Mesendoderm (in vitro differentiated cells): Measurements from ENCODE around the gene SDCCAG8.

Source experiments
- DNase-seq: peaks from one replicate; pipeline ENCODE4 v3.0.0; 2013
- H2AK5ac ChIP-seq: 2 replicates; pipeline ENCODE4 v1.6.1; 2013; ENCODE audit warnings: low read length, inconsistent platforms
- H2BK120ac ChIP-seq: 2 replicates; pipeline ENCODE4 v1.6.1; 2013; ENCODE audit warnings: low read depth, mild to moderate bottlenecking, low read length, moderate library complexity, mixed read lengths
- H2BK15ac ChIP-seq: replicated peaks from 2 replicates; pipeline ENCODE4 v1.6.1; 2013; ENCODE audit warnings: low read depth, mild to moderate bottlenecking, moderate library complexity
- H2BK5ac ChIP-seq: 2 replicates; pipeline ENCODE4 v1.6.1; 2013; ENCODE audit warnings: low read length, inconsistent platforms
- H3K18ac ChIP-seq: 2 replicates; pipeline ENCODE4 v1.6.1; 2013; ENCODE audit warnings: mild to moderate bottlenecking, low read length, mixed read lengths
- H3K23ac ChIP-seq: one replicate; pipeline ENCODE4 v1.6.1; 2013; ENCODE audit warnings: low read length
- H3K27ac ChIP-seq: 2 replicates; pipeline ENCODE4 v1.5.1; 2013; ENCODE audit warnings: low read depth, mild to moderate bottlenecking, inconsistent platforms, low read length, moderate library complexity
- H3K27me3 ChIP-seq: 2 replicates; pipeline ENCODE4 v1.6.1; 2013; ENCODE audit warnings: low read length, control low read depth, mild to moderate bottlenecking, inconsistent platforms; ENCODE audit not compliant: insufficient read depth, poor library complexity
- H3K36me3 ChIP-seq: 2 replicates; pipeline ENCODE4 v1.6.1; 2013; ENCODE audit warnings: low read length, inconsistent platforms; ENCODE audit not compliant: control insufficient read depth, insufficient read depth
- H3K4ac ChIP-seq: one replicate; pipeline ENCODE4 v1.6.1; 2013; ENCODE audit warnings: low read depth, mild to moderate bottlenecking, low read length, moderate library complexity
- H3K4me1 ChIP-seq: 2 replicates; pipeline ENCODE4 v1.6.1; 2013; ENCODE audit warnings: low read depth, low read length, inconsistent platforms; ENCODE audit not compliant: control insufficient read depth
- H3K4me2 ChIP-seq: 2 replicates; pipeline ENCODE4 v1.6.1; 2013; ENCODE audit warnings: low read length
- H3K4me3 ChIP-seq: 2 replicates; pipeline ENCODE4 v1.5.1; 2013; ENCODE audit warnings: mild to moderate bottlenecking, low read length
- H3K56ac ChIP-seq: one replicate; pipeline ENCODE4 v1.6.1; 2013; ENCODE audit warnings: low read length
- H3K79me1 ChIP-seq: 2 replicates; pipeline ENCODE4 v1.6.1; 2013; ENCODE audit warnings: low read length, inconsistent platforms
- H3K79me2 ChIP-seq: 2 replicates; pipeline ENCODE4 v1.6.1; 2013; ENCODE audit warnings: mild to moderate bottlenecking, low read length; ENCODE audit not compliant: control insufficient read depth, insufficient read depth
- H3K9ac ChIP-seq: 2 replicates; pipeline ENCODE4 v1.6.1; 2013; ENCODE audit warnings: low read length, inconsistent platforms
- H4K5ac ChIP-seq: one replicate; pipeline ENCODE4 v1.6.1; 2013; ENCODE audit warnings: low read length
- H4K8ac ChIP-seq: one replicate; pipeline ENCODE4 v1.6.1; 2013; ENCODE audit warnings: low read depth, mild to moderate bottlenecking, control low read depth, low read length, moderate library complexity
- WGBS: extraction: QIAGEN DNeasy Blood & Tissue Kit; methylation state at CpG from one replicate; pipeline ENCODE4 v1.1.7; 2013; ENCODE audit warnings: low lambda C conversion rate, missing lambda C conversion rate; ENCODE audit not compliant: insufficient coverage; ENCODE audit errors: extremely low coverage; 5-methylcytosine and 5-hydroxymethylcytosine counted together

Gene SDCCAG8

DNA sequence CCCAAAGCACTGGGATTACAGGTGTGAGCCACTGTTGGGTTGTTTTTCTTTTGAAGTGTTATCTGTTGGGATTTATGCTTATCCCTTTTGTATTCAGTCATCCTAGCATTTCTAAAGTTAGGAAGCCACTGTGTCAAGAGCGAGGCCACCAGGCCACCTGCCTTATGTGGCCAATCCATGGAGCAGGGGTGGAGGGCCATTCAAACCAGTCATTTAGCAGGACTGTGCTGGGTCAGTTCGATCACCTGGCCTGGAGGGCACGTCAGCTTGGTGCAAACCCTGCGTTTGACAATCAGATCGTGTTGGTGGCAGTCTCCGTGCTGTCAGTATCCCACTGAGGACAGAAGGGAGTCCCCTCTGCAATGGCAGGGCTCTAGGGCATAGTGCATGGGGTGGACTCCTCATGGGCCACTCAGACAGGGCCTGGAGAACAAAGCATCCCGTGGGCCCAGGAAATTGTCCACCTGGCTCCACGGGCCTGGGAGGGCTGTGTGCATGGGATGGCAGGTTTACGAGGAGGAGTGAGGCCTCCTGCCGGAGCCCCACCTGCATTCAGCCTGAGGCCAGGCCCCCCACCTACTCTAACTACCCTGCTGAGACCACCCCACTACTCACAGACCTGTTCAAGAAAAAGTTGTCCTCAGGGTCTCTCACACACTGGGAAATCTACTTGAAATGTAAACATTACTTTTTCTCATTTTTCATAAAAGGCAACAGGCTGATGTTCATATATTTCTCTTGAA is 242.3 kb downstream of the SDCCAG8 start:
- Histone ChIP-seq H3K56ac (no peak overlapping the region), H2BK120ac (no peak overlapping the region), H3K27ac (no peak overlapping the region), H3K9ac (no peak overlapping the region), H3K4me3 (no peak overlapping the region), H2AK5ac (no peak overlapping the region), H3K18ac (no peak overlapping the region), H3K4me1 (no peaks in the 10 kb centered on the region), H4K5ac (no peak overlapping the region), H3K79me2 (no peaks in the 10 kb centered on the region), H3K4ac (no peak overlapping the region), H3K4me2 (no peak overlapping the region), H4K8ac (no peak overlapping the region), H3K79me1 (no peaks in the 10 kb centered on the region), H3K27me3 (no peaks in the 10 kb centered on the region), H2BK5ac (no peak overlapping the region), H2BK15ac (no peak overlapping the region), H3K36me3 (no peaks in the 10 kb centered on the region), H3K23ac (no peak overlapping the region)
- WGBS: no CpG with 5 or more reads among the region's 10 CpGs
- no peak for DNase-seq

GRCh38 chr1:243499248-243499647 is 243.4 kb downstream of the SDCCAG8 start:
- H3K79me2 ChIP-seq: no peaks in the 10 kb centered on the region
- H3K4me3 ChIP-seq: no peak overlapping the region
- no peaks in the 10 kb centered on the region for H3K79me1 ChIP-seq
- no peak overlapping the region for H2BK15ac ChIP-seq
- no peaks in the 10 kb centered on the region for H3K27me3 ChIP-seq
- no CpG with 5 or more reads among the region's 4 CpGs for WGBS
- H3K23ac ChIP-seq: no peak overlapping the region
- H3K36me3 ChIP-seq: no peaks in the 10 kb centered on the region
- H2BK5ac ChIP-seq: no peak overlapping the region
- H2BK120ac ChIP-seq: no peak overlapping the region
- H4K8ac ChIP-seq: no peak overlapping the region
- H3K27ac ChIP-seq: no peak overlapping the region
- DNase-seq: no peak
- no peak overlapping the region for H3K4me2 ChIP-seq
- no peak overlapping the region for H3K56ac ChIP-seq
- no peak overlapping the region for H2AK5ac ChIP-seq
- no peak overlapping the region for H3K4ac ChIP-seq
- H3K18ac ChIP-seq: no peak overlapping the region
- H4K5ac ChIP-seq: no peak overlapping the region
- no peak overlapping the region for H3K9ac ChIP-seq
- no peaks in the 10 kb centered on the region for H3K4me1 ChIP-seq

DNA sequence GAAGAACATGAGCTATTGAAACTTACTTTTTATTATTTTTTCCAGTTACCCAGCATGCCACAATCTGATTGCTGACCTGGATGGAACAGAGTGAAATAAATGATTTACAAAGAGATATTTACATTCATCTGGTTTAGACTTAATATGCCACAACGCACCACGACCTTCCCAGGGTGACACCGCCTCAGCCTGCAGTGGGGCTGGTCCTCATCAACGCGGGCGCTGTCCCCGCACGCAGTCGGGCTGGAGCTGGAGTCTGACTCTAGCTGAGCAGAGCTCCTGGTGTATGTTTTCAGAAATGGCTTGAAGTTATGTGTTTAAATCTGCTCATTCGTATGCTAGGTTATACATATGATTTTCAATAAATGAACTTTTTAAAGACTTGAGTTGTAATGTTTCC is 243.9 kb downstream of the SDCCAG8 start:
- no peak overlapping the region for H3K27ac ChIP-seq
- H3K4me2 ChIP-seq: no peak overlapping the region
- no peak overlapping the region for H2AK5ac ChIP-seq
- H3K79me2 ChIP-seq: no peaks in the 10 kb centered on the region
- H3K36me3 ChIP-seq: no peaks in the 10 kb centered on the region
- no peak overlapping the region for H3K4ac ChIP-seq
- no peak overlapping the region for H3K18ac ChIP-seq
- no peak overlapping the region for H2BK120ac ChIP-seq
- H4K8ac ChIP-seq: no peak overlapping the region
- H3K27me3 ChIP-seq: no peaks in the 10 kb centered on the region
- no peak overlapping the region for H3K4me3 ChIP-seq
- H3K56ac ChIP-seq: no peak overlapping the region
- H3K79me1 ChIP-seq: no peaks in the 10 kb centered on the region
- H3K9ac ChIP-seq: no peak overlapping the region
- H4K5ac ChIP-seq: no peak overlapping the region
- H2BK15ac ChIP-seq: no peak overlapping the region
- H3K23ac ChIP-seq: no peak overlapping the region
- H3K4me1 ChIP-seq: no peaks in the 10 kb centered on the region
- no peak for DNase-seq
- WGBS: no CpG with 5 or more reads among the region's 10 CpGs
- H2BK5ac ChIP-seq: no peak overlapping the region

GRCh38 chr1:243500512-243500911 is 244.7 kb downstream of the SDCCAG8 start:
- no peak overlapping the region for H2BK120ac ChIP-seq
- no peak overlapping the region for H3K27ac ChIP-seq
- H3K9ac ChIP-seq: no peak overlapping the region
- H3K18ac ChIP-seq: no peak overlapping the region
- no peak overlapping the region for H2BK5ac ChIP-seq
- H2BK15ac ChIP-seq: no peak overlapping the region
- H4K5ac ChIP-seq: no peak overlapping the region
- H3K79me2 ChIP-seq: no peaks in the 10 kb centered on the region
- no peak for DNase-seq
- no peak overlapping the region for H3K4me3 ChIP-seq
- no peaks in the 10 kb centered on the region for H3K27me3 ChIP-seq
- no peak overlapping the region for H3K23ac ChIP-seq
- no peak overlapping the region for H3K56ac ChIP-seq
- H3K4me2 ChIP-seq: no peak overlapping the region
- H2AK5ac ChIP-seq: no peak overlapping the region
- no peaks in the 10 kb centered on the region for H3K79me1 ChIP-seq
- no peaks in the 10 kb centered on the region for H3K4me1 ChIP-seq
- WGBS: no CpG with 5 or more reads among the region's 5 CpGs
- no peaks in the 10 kb centered on the region for H3K36me3 ChIP-seq
- no peak overlapping the region for H3K4ac ChIP-seq
- H4K8ac ChIP-seq: no peak overlapping the region

- H4K5ac ChIP-seq: no peak overlapping the region
- H3K9ac ChIP-seq: no peak overlapping the region
- H3K4me1 ChIP-seq: no peaks in the 10 kb centered on the region
- H3K79me2 ChIP-seq: no peaks in the 10 kb centered on the region
- no CpG with 5 or more reads among the region's 5 CpGs for WGBS
- H2BK5ac ChIP-seq: no peak overlapping the region
- H3K36me3 ChIP-seq: no peaks in the 10 kb centered on the region
- no peak overlapping the region for H3K23ac ChIP-seq
- H4K8ac ChIP-seq: no peak overlapping the region
- no peak for DNase-seq
- no peak overlapping the region for H2AK5ac ChIP-seq
- H3K79me1 ChIP-seq: no peaks in the 10 kb centered on the region
- H3K27ac ChIP-seq: no peak overlapping the region
- no peak overlapping the region for H3K56ac ChIP-seq
- H3K4me2 ChIP-seq: no peak overlapping the region
- no peak overlapping the region for H3K4me3 ChIP-seq
- H2BK120ac ChIP-seq: no peak overlapping the region
- H3K4ac ChIP-seq: no peak overlapping the region
- H3K18ac ChIP-seq: no peak overlapping the region
- no peaks in the 10 kb centered on the region for H3K27me3 ChIP-seq
- no peak overlapping the region for H2BK15ac ChIP-seq
Observed at GRCh38 chr1:243501002-243501401, 245.2 kb downstream of the SDCCAG8 start.

DNA sequence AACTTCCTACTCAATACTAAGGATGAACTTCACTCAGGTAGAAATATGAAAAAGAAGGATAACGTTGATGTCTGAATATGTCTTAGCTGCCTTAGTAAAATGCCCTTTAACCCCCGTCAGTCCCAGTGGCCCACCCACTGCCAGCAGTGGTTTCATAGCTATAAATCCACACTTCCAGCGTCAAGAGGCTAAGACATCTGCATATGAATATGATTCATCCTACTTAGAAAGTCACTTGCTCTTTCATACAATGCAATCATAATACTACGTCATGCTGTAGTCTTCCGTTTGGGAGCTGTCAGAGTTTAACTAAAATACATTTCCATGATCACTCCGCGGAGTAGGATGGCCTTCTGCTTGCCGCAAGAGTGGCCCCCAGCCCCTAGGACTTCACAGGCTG is 247.3 kb downstream of the SDCCAG8 start:
- no peaks in the 10 kb centered on the region for H3K79me2 ChIP-seq
- no peaks in the 10 kb centered on the region for H3K4me1 ChIP-seq

More for the DNA sequence above, 247.3 kb downstream of the SDCCAG8 start:
- H3K56ac ChIP-seq: no peak overlapping the region
- no peaks in the 10 kb centered on the region for H3K36me3 ChIP-seq
- H3K4me3 ChIP-seq: no peak overlapping the region
- H2BK120ac ChIP-seq: no peak overlapping the region
- H3K79me1 ChIP-seq: no peaks in the 10 kb centered on the region
- no peak overlapping the region for H2BK15ac ChIP-seq
- H3K18ac ChIP-seq: no peak overlapping the region
- no peak overlapping the region for H3K4me2 ChIP-seq
- no peak overlapping the region for H2AK5ac ChIP-seq
- no peak overlapping the region for H4K5ac ChIP-seq
- no peak overlapping the region for H3K4ac ChIP-seq
- H2BK5ac ChIP-seq: no peak overlapping the region
- no peak overlapping the region for H4K8ac ChIP-seq
- no CpG with 5 or more reads among the region's 8 CpGs for WGBS
- no peak overlapping the region for H3K9ac ChIP-seq
- H3K23ac ChIP-seq: no peak overlapping the region
- no peak for DNase-seq
- no peaks in the 10 kb centered on the region for H3K27me3 ChIP-seq
- no peak overlapping the region for H3K27ac ChIP-seq
